GM23338 (cell line): Measurements from ENCODE around the gene SLC2A4RG.

Experiments used
- CTCF ChIP-seq, 2 experiments: fragments of 200-600 bp in 1 of 2; sonication (generic) in 1 of 2; conservative IDR thresholded peaks; 2 replicates each; pipeline versions ENCODE4 v1.5.1 to v1.6.1; 2016 to 2017; ENCODE audit warnings: antibody characterized with exemption in 2 of 2, low read depth in 2 of 2, mild to moderate bottlenecking in 2 of 2, moderate library complexity in 1 of 2
- EZH2 ChIP-seq: fragments of 200-600 bp; sonication (generic); IDR thresholded peaks from one replicate; pipeline ENCODE4 v1.8.0; 2017; ENCODE audit warnings: antibody characterized with exemption, mild to moderate bottlenecking, low read depth; ENCODE audit not compliant: unreplicated experiment
- REST ChIP-seq: IDR thresholded peaks from one replicate; pipeline ENCODE4 v1.6.1; 2018; ENCODE audit warnings: antibody characterized with exemption; ENCODE audit not compliant: unreplicated experiment

DNA sequence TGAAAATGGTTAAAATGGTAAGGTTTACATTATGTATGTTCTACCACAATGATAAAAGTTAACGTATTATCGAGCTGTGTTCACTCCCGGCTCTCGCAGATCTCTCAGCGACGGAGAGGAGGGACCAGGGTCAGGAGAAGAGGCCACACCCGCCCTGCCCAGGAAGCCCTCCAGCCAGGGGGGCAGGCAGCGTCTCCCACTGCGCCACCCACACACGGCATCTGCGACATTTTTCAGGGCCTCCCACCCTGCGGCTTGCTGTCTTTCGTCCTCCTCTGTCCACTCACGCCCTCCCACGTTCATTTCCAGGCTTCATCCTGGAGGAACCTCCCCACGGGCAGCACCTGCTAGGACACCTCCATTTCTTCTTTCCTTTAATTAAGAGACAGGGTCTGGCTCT, 48.2 kb downstream of the SLC2A4RG start:
- TF ChIP-seq EZH2 (no peak), CTCF (conservative IDR thresholded peaks at IDR 0.05; ENCODE audit: low read depth in 2 of 2) (no peak), REST (no peak)
